GM13976 (cell line): ENCODE data around the gene GRIK3.

ENCODE experiments used
- DNase-seq: peaks from one replicate; pipeline ENCODE4 v3.0.0; 2012; ENCODE audit warnings: low spot score
- CTCF ChIP-seq: IDR thresholded peaks from 2 replicates; pipeline ENCODE4 v1.5.1; 2012; ENCODE audit warnings: borderline replicate concordance, mild to moderate bottlenecking; ENCODE audit not compliant: insufficient read depth; ENCODE audit errors: extremely low read depth, missing control alignments, control extremely low read depth
- in situ Hi-C: fragments of 300-500 bp; cut with MboI; formaldehyde crosslinking; loops from one replicate; pipeline ENCODE4 v1.12.0; 2022; ENCODE audit warnings: low sequenced_read_pairs, mixed read lengths, inconsistent platforms; ENCODE audit not compliant: unreplicated experiment

Gene GRIK3

GRCh38 chr1:36988321-36988720, 46.0 kb downstream of the GRIK3 start:
- no peak for TF ChIP-seq CTCF
- no peak for DNase-seq
- in situ Hi-C loops: no loop called here

- TF ChIP-seq CTCF: no peak
- in situ Hi-C loops: no loop called here
- DNase-seq: no peak
Measured at GRCh38 chr1:36987276-36987675, 47.0 kb downstream of the GRIK3 start.

GRCh38 chr1:36986241-36986985, 47.9 kb downstream of the GRIK3 start:
- DNase-seq: no peak
- in situ Hi-C loops: no loop called here
- TF ChIP-seq CTCF: no peak

GRCh38 chr1:36984675-36985074, 49.6 kb downstream of the GRIK3 start:
- TF ChIP-seq CTCF: no peak
- in situ Hi-C loops: no loop called here

GRCh38 chr1:36984026-36984425, 50.3 kb downstream of the GRIK3 start:
- TF ChIP-seq CTCF: no peak
- in situ Hi-C loops: no loop called here
- no peak for DNase-seq

More at GRCh38 chr1:36984675-36985074, 49.6 kb downstream of the GRIK3 start:
- DNase-seq: no peak

GRCh38 chr1:36982709-36983108, 51.6 kb downstream of the GRIK3 start:
- DNase-seq: no peak
- in situ Hi-C loops: no loop called here
- no peak for TF ChIP-seq CTCF
